Breast epithelium (tissue), 3 donors: ENCODE data around the gene PRXL2B.

Source experiments
- CTCF ChIP-seq, 3 donors: fragments of 450-650 bp; IDR thresholded peaks; one replicate each; pipeline ENCODE4 v1.5.1; 2016 to 2017; ENCODE audit warnings: antibody characterized with exemption in 3 of 3, mild to moderate bottlenecking in 3 of 3, moderate library complexity in 3 of 3
- POLR2A ChIP-seq: fragments of 450-650 bp; IDR thresholded peaks from one replicate; pipeline ENCODE4 v1.6.1; 2016; ENCODE audit warnings: antibody characterized with exemption, mild to moderate bottlenecking, moderate library complexity

- TF ChIP-seq CTCF (IDR thresholded peaks at IDR 0.05) (no peak), POLR2A (no peak)
Measured at GRCh38 chr1:2628933-2629626, 42.5 kb downstream of the PRXL2B start.
